ENCODE results near the gene SCLT1.
A peak's percentile ranks its signal among the peaks of the same experiment; 100 is the strongest.

The SCLT1 gene

DNA sequence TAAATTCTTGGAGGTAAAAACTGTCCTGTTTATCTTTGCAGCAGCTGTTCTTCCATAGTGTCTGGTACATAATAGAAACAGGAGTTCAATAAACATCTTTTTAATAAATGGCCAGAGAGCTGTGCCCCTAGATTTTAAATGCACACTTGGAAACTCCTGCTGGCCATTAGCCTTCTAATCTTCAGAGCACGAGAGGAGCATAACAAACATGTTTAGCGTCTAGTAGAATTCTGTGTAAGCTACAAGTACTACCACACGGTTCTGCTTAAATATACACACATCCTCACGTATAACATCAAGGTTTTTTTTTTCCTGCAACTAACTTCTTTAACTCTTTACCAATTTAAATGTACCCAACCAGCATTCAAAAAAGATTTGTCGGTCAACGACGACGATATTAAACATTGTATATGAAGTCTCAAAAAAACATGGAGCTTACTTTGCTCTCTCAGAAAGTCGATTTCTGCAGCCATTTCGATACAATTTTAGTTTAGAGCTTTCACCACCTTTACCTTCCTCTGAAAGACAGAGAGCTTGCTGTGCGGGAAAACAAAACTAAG is 628 bp downstream of the SCLT1 start:
- DNase-seq: peak; percentile 52
- H3K4me2 ChIP-seq (ENCODE audit: low read length, poor library complexity, severe bottlenecking): peak overlapping the region; percentile 49
- no peak overlapping the region for H2AK5ac ChIP-seq (ENCODE audit: low read length, severe bottlenecking)
- 1% methylated on average over 11 of the region's 11 CpGs for WGBS
- H3K27me3 ChIP-seq (ENCODE audit: control insufficient read depth in 1 of 2, insufficient read depth in 1 of 2, low read length in 2 of 2): no peaks in the 10 kb centered on the region
- peak overlapping the region; percentile 97 for H3K9ac ChIP-seq (ENCODE audit: low read length)
- H4K91ac ChIP-seq (ENCODE audit: low read length): no peak overlapping the region
- peak overlapping the region in 1 of 2 experiments; percentile 98 for H3K18ac ChIP-seq (ENCODE audit: low read depth in 1 of 2, low read length in 2 of 2)
- peak overlapping the region; percentile 93 to 97 for H3K4me3 ChIP-seq (ENCODE audit: insufficient read depth in 1 of 2, low read depth in 1 of 2, low read length in 2 of 2)
- H3K79me1 ChIP-seq (replicated peaks; ENCODE audit: low read length, poor library complexity, severe bottlenecking): no peaks in the 10 kb centered on the region
- H3K4me1 ChIP-seq (ENCODE audit: control insufficient read depth, insufficient read depth, low read depth, low read length): no peaks in the 10 kb centered on the region
- H3K36me3 ChIP-seq (ENCODE audit: control insufficient read depth in 1 of 2, insufficient read depth in 2 of 2, low read depth in 1 of 2, low read length in 2 of 2): no peaks in the 10 kb centered on the region
- H2BK12ac ChIP-seq (ENCODE audit: low read length in 2 of 2): peak overlapping the region in 1 of 2 experiments; percentile 92
- no peak overlapping the region for H2BK120ac ChIP-seq (ENCODE audit: low read depth, low read length)
- no peak overlapping the region for H2BK15ac ChIP-seq (ENCODE audit: low read depth, poor library complexity, severe bottlenecking)
- H4K8ac ChIP-seq (ENCODE audit: low read length): no peak overlapping the region
- H2BK5ac ChIP-seq (ENCODE audit: low read depth, low read length, poor library complexity, severe bottlenecking): no peak overlapping the region
- H3K27ac ChIP-seq (ENCODE audit: low read length, poor library complexity, severe bottlenecking): peak overlapping the region; percentile 89
- H3K23ac ChIP-seq (ENCODE audit: low read length in 2 of 2): no peak overlapping the region
- H2AFZ ChIP-seq (ENCODE audit: low read depth, low read length): peak overlapping the region; percentile 100
- no peaks in the 10 kb centered on the region for H3K9me3 ChIP-seq (ENCODE audit: control insufficient read depth, low read length)
- no peak overlapping the region for H3K14ac ChIP-seq (ENCODE audit: low read length in 2 of 2)
- no peak overlapping the region for H3K4ac ChIP-seq (ENCODE audit: low read depth in 1 of 2, low read length in 2 of 2)

DNA sequence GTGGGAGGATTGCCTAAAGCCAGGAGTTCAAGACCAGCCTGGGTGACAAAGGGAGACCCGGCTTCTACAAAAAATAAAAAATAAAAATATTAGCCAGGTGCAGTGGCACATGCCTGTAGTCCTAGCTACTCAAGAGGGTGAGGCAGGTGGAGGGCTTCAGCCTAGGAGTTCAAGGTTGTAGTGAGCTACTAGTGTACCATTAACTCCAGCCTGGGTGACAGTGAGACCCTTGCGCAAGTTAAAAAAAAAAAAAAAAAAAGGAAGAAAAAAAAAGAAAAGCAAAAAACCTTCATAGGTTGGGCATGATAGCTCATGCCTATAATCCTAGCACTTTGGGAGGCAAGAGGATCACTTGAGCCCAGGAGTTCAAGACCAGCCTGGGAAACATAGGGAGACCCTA is 5.8 kb downstream of the SCLT1 start:
- 92% methylated on average over 2 of the region's 2 CpGs for WGBS
- no peak overlapping the region for H2AFZ ChIP-seq (ENCODE audit: low read depth, low read length)
- H2BK5ac ChIP-seq (ENCODE audit: low read depth, low read length, poor library complexity, severe bottlenecking): no peak overlapping the region
- no peak overlapping the region for H3K4me2 ChIP-seq (ENCODE audit: low read length, poor library complexity, severe bottlenecking)
- H3K18ac ChIP-seq (ENCODE audit: low read depth in 1 of 2, low read length in 2 of 2): no peak overlapping the region
- DNase-seq: no peak
- H4K8ac ChIP-seq (ENCODE audit: low read length): no peak overlapping the region
- peaks cover 11% of the 10 kb centered on the region for H3K79me1 ChIP-seq (replicated peaks; ENCODE audit: low read length, poor library complexity, severe bottlenecking)
- H2BK12ac ChIP-seq (ENCODE audit: low read length in 2 of 2): no peak overlapping the region
- no peak overlapping the region for H2BK120ac ChIP-seq (ENCODE audit: low read depth, low read length)
- no peak overlapping the region for H3K14ac ChIP-seq (ENCODE audit: low read length in 2 of 2)
- H2AK5ac ChIP-seq (ENCODE audit: low read length, severe bottlenecking): no peak overlapping the region
- H3K23ac ChIP-seq (ENCODE audit: low read length in 2 of 2): no peak overlapping the region
- no peaks in the 10 kb centered on the region for H3K4me1 ChIP-seq (ENCODE audit: control insufficient read depth, insufficient read depth, low read depth, low read length)
- no peaks in the 10 kb centered on the region for H3K36me3 ChIP-seq (ENCODE audit: control insufficient read depth in 1 of 2, insufficient read depth in 2 of 2, low read depth in 1 of 2, low read length in 2 of 2)
- H2BK15ac ChIP-seq (ENCODE audit: low read depth, poor library complexity, severe bottlenecking): no peak overlapping the region
- H3K4ac ChIP-seq (ENCODE audit: low read depth in 1 of 2, low read length in 2 of 2): no peak overlapping the region
- peaks cover 3% of the 10 kb centered on the region for H3K9me3 ChIP-seq (ENCODE audit: control insufficient read depth, low read length)
- H3K9ac ChIP-seq (ENCODE audit: low read length): no peak overlapping the region
- H4K91ac ChIP-seq (ENCODE audit: low read length): no peak overlapping the region
- no peak overlapping the region for H3K4me3 ChIP-seq (ENCODE audit: insufficient read depth in 1 of 2, low read depth in 1 of 2, low read length in 2 of 2)
- H3K27me3 ChIP-seq (ENCODE audit: control insufficient read depth in 1 of 2, insufficient read depth in 1 of 2, low read length in 2 of 2): no peaks in the 10 kb centered on the region
- no peak overlapping the region for H3K27ac ChIP-seq (ENCODE audit: low read length, poor library complexity, severe bottlenecking)

DNA sequence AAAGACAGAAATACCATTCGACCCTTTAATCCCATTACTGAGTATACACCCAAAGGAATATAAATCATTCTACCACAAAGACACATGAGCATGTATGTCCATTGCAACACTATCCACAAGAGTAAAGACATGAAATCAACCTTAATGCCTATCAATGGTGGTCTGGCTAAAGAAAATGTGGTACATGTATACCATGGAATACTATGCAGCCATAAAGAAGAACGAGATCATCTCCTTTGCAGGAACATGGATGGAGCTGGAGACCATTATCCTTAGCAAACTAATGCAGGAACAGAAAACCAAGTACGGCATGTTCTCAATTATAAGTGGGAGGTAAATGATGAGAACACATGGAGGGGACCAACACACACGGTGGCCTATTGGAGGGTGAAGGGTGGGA is 7.9 kb downstream of the SCLT1 start:
- Histone ChIP-seq H2BK12ac (ENCODE audit: low read length in 2 of 2) (no peak overlapping the region), H3K36me3 (ENCODE audit: control insufficient read depth in 1 of 2, insufficient read depth in 2 of 2, low read depth in 1 of 2, low read length in 2 of 2) (peaks cover 7 to 9% of the 10 kb centered on the region in 2 experiments), H3K27me3 (ENCODE audit: control insufficient read depth in 1 of 2, insufficient read depth in 1 of 2, low read length in 2 of 2) (no peaks in the 10 kb centered on the region), H3K14ac (ENCODE audit: low read length in 2 of 2) (no peak overlapping the region), H2BK15ac (ENCODE audit: low read depth, poor library complexity, severe bottlenecking) (no peak overlapping the region), H3K27ac (ENCODE audit: low read length, poor library complexity, severe bottlenecking) (no peak overlapping the region), H3K4me2 (ENCODE audit: low read length, poor library complexity, severe bottlenecking) (no peak overlapping the region), H3K18ac (ENCODE audit: low read depth in 1 of 2, low read length in 2 of 2) (no peak overlapping the region), H3K23ac (ENCODE audit: low read length in 2 of 2) (no peak overlapping the region), H4K8ac (ENCODE audit: low read length) (no peak overlapping the region), H4K91ac (ENCODE audit: low read length) (no peak overlapping the region), H3K4ac (ENCODE audit: low read depth in 1 of 2, low read length in 2 of 2) (no peak overlapping the region), H2AK5ac (ENCODE audit: low read length, severe bottlenecking) (no peak overlapping the region), H2AFZ (ENCODE audit: low read depth, low read length) (no peak overlapping the region), H3K9me3 (ENCODE audit: control insufficient read depth, low read length) (peaks cover 3% of the 10 kb centered on the region), H2BK5ac (ENCODE audit: low read depth, low read length, poor library complexity, severe bottlenecking) (no peak overlapping the region), H2BK120ac (ENCODE audit: low read depth, low read length) (no peak overlapping the region), H3K9ac (ENCODE audit: low read length) (no peak overlapping the region), H3K79me1 (replicated peaks; ENCODE audit: low read length, poor library complexity, severe bottlenecking) (peaks cover 16% of the 10 kb centered on the region), H3K4me1 (ENCODE audit: control insufficient read depth, insufficient read depth, low read depth, low read length) (no peaks in the 10 kb centered on the region), H3K4me3 (ENCODE audit: insufficient read depth in 1 of 2, low read depth in 1 of 2, low read length in 2 of 2) (no peak overlapping the region)
- WGBS: 92% methylated on average over 4 of the region's 4 CpGs
- no peak for DNase-seq

DNA sequence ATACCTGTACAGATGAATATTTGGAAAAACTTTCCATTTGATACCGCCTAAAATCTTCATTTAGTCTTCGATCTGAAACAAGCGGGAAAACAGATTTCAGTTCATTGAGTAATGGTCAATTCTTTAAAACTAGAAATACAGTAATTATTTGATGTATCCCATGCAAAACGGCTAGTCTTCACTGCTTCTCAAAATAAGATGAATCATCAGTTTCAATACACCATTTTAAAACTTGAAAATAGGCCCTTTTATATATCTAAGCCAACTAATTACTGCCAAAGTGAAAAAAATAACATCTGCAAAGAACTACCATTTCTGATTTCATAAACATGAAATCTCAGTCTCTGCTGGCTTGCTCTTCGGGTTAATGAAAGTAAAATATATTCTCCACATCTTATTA is 11.0 kb downstream of the SCLT1 start:
- WGBS: 93% methylated on average over 3 of the region's 5 CpGs
- no peaks in the 10 kb centered on the region for H3K27me3 ChIP-seq (ENCODE audit: control insufficient read depth in 1 of 2, insufficient read depth in 1 of 2, low read length in 2 of 2)

More for the DNA sequence above, 11.0 kb downstream of the SCLT1 start:
- Histone ChIP-seq H2AK5ac (ENCODE audit: low read length, severe bottlenecking) (no peak overlapping the region), H4K8ac (ENCODE audit: low read length) (no peak overlapping the region), H3K4me1 (ENCODE audit: control insufficient read depth, insufficient read depth, low read depth, low read length) (no peaks in the 10 kb centered on the region), H2BK5ac (ENCODE audit: low read depth, low read length, poor library complexity, severe bottlenecking) (no peak overlapping the region), H3K23ac (ENCODE audit: low read length in 2 of 2) (no peak overlapping the region), H3K27ac (ENCODE audit: low read length, poor library complexity, severe bottlenecking) (no peak overlapping the region), H3K9ac (ENCODE audit: low read length) (no peak overlapping the region), H3K4ac (ENCODE audit: low read depth in 1 of 2, low read length in 2 of 2) (no peak overlapping the region), H3K4me3 (ENCODE audit: insufficient read depth in 1 of 2, low read depth in 1 of 2, low read length in 2 of 2) (no peak overlapping the region), H2BK120ac (ENCODE audit: low read depth, low read length) (no peak overlapping the region), H3K14ac (ENCODE audit: low read length in 2 of 2) (no peak overlapping the region), H3K4me2 (ENCODE audit: low read length, poor library complexity, severe bottlenecking) (no peak overlapping the region), H2BK15ac (ENCODE audit: low read depth, poor library complexity, severe bottlenecking) (no peak overlapping the region), H4K91ac (ENCODE audit: low read length) (no peak overlapping the region), H2BK12ac (ENCODE audit: low read length in 2 of 2) (no peak overlapping the region), H2AFZ (ENCODE audit: low read depth, low read length) (no peak overlapping the region), H3K79me1 (replicated peaks; ENCODE audit: low read length, poor library complexity, severe bottlenecking) (peaks cover 31% of the 10 kb centered on the region), H3K9me3 (ENCODE audit: control insufficient read depth, low read length) (peaks cover 8% of the 10 kb centered on the region), H3K36me3 (ENCODE audit: control insufficient read depth in 1 of 2, insufficient read depth in 2 of 2, low read depth in 1 of 2, low read length in 2 of 2) (peaks cover 17 to 21% of the 10 kb centered on the region in 2 experiments), H3K18ac (ENCODE audit: low read depth in 1 of 2, low read length in 2 of 2) (no peak overlapping the region)
- no peak for DNase-seq
